Amniotic stem cell (primary cell): ENCODE measurements around the gene RNF113B.

ENCODE experiments used
- DNase-seq: peaks from one replicate; lab custom pipeline; 2025; lab: John Stamatoyannopoulos, UW

Gene RNF113B

GRCh38 chr13:98203646-98204326 lies 26.7 kb upstream of the RNF113B start:
- DNase-seq, result no peak

- no peak for DNase-seq
These were observed 24.9 kb upstream of the RNF113B start for GRCh38 chr13:98201984-98202383.

- DNase-seq, result no peak
These were observed 24.1 kb upstream of the RNF113B start for GRCh38 chr13:98201189-98201588.

GRCh38 chr13:98200211-98200878 lies 23.3 kb upstream of the RNF113B start:
- no peak for DNase-seq

GRCh38 chr13:98199480-98199879 lies 22.4 kb upstream of the RNF113B start:
- DNase-seq, result no peak

- no peak for DNase-seq
These were observed 21.6 kb upstream of the RNF113B start for GRCh38 chr13:98198683-98199082.

GRCh38 chr13:98195054-98195791 lies 18.2 kb upstream of the RNF113B start:
- no peak for DNase-seq

- DNase-seq, result no peak
These were observed 14.9 kb upstream of the RNF113B start for GRCh38 chr13:98192008-98192407.

GRCh38 chr13:98190889-98191444 lies 13.9 kb upstream of the RNF113B start:
- no peak for DNase-seq

GRCh38 chr13:98189841-98190505 lies 12.9 kb upstream of the RNF113B start:
- DNase-seq, result no peak

GRCh38 chr13:98188544-98189166 lies 11.6 kb upstream of the RNF113B start:
- no peak for DNase-seq

GRCh38 chr13:98187965-98188261 lies 10.8 kb upstream of the RNF113B start:
- no peak for DNase-seq

GRCh38 chr13:98187155-98187964 lies 10.3 kb upstream of the RNF113B start:
- DNase-seq, result no peak

GRCh38 chr13:98184792-98185191 lies 7.7 kb upstream of the RNF113B start:
- no peak for DNase-seq

- DNase-seq, result no peak
These were observed 5.5 kb upstream of the RNF113B start for GRCh38 chr13:98182589-98182988.

GRCh38 chr13:98182153-98182552 lies 5.1 kb upstream of the RNF113B start:
- DNase-seq, result no peak

GRCh38 chr13:98181111-98181815 lies 4.2 kb upstream of the RNF113B start:
- DNase-seq, result no peak

GRCh38 chr13:98180092-98180491 lies 3.0 kb upstream of the RNF113B start:
- DNase-seq, result no peak

- no peak for DNase-seq
These were observed 1.2 kb downstream of the RNF113B start for GRCh38 chr13:98175823-98176222.

- DNase-seq, result no peak
These were observed 2.0 kb downstream of the RNF113B start for GRCh38 chr13:98175043-98175442.
